Astrocyte of the cerebellum (primary cell): ENCODE data around the gene MEIS3.

Experiments used
- DNase-seq: peaks from one replicate; pipeline ENCODE4 v3.0.0-alpha.2; 2011; ENCODE audit warnings: low read depth
- H3K4me3 ChIP-seq: 2 replicates; pipeline ENCODE4 v1.5.1; 2011; ENCODE audit warnings: mild to moderate bottlenecking, low read depth, low read length, moderate library complexity
- in situ Hi-C: cut with HindIII; loops from 2 replicates; pipeline ENCODE4 v1.10.0; 2017; ENCODE audit warnings: low sequenced_read_pairs
- TF ChIP-seq, protein P1 (sequence below): IDR thresholded peaks from 2 replicates; pipeline ENCODE4 v1.5.1; 2012; ENCODE audit warnings: low read length, low read depth, moderate library complexity, mild to moderate bottlenecking; ENCODE audit errors: missing control alignments

MEIS3 gene

DNA sequence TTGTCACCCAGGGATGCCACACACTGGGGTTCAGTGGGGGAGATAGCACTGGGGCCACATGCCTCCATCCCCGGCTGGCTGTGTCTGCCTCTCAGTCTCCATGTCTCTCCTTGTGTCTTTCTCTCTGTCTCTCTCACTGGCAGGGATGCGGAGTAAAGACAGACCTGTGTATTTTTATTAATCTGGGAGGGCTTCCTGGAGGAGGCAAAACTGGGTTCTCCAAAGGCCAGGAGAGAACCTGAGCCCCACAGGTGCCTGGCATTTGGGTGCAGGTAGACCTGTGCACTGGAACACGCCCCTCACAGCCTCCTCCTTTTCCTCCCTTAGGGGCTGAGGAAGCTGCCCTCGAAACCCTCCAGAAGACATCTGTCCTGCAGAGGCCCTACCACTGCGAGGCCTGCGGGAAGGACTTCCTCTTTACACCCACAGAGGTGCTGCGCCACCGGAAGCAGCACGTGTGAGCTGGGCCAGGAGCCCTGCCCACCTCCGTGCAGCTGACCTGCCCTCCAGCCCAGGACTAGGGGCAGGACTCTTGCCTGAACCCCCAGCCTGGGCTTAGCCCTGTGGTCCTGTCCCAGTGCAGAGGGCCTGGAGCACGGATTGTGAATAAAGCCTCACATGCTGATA, 37.6 kb downstream of the MEIS3 start:
- no peak overlapping the region for H3K4me3 ChIP-seq
- in situ Hi-C loops = no loop called here
- TF ChIP-seq, protein P1, sequence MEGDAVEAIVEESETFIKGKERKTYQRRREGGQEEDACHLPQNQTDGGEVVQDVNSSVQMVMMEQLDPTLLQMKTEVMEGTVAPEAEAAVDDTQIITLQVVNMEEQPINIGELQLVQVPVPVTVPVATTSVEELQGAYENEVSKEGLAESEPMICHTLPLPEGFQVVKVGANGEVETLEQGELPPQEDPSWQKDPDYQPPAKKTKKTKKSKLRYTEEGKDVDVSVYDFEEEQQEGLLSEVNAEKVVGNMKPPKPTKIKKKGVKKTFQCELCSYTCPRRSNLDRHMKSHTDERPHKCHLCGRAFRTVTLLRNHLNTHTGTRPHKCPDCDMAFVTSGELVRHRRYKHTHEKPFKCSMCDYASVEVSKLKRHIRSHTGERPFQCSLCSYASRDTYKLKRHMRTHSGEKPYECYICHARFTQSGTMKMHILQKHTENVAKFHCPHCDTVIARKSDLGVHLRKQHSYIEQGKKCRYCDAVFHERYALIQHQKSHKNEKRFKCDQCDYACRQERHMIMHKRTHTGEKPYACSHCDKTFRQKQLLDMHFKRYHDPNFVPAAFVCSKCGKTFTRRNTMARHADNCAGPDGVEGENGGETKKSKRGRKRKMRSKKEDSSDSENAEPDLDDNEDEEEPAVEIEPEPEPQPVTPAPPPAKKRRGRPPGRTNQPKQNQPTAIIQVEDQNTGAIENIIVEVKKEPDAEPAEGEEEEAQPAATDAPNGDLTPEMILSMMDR = no peak

DNA sequence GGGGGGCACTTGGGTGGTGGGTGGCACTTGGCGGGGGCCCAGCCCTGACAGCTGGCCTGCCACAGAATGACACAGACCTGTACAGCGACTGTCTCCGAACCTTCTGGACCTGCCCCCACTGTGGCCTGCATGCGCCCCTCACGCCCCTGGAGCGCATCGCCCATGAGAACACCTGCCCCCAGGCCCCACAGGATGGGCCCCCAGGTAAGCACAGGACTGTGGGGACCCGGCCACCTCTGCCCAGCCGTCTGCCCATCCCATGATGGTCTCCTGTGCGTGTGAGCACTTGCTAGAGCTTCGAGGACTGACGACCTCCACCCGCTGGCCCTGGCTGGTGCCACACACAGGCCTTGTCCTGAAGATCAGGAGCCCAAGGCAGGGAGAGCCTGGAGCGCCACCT, 38.2 kb downstream of the MEIS3 start:
- no peak for DNase-seq
- TF ChIP-seq, protein P1 = no peak
- no peak overlapping the region for H3K4me3 ChIP-seq
- in situ Hi-C loops = no loop called here

More for the DNA sequence above, 37.6 kb downstream of the MEIS3 start:
- no peak for DNase-seq

GRCh38 chr19:47380559-47380958, 38.8 kb downstream of the MEIS3 start:
- no peak overlapping the region for H3K4me3 ChIP-seq
- TF ChIP-seq, protein P1 = no peak
- DNase-seq = no peak
- in situ Hi-C loops = no loop called here

DNA sequence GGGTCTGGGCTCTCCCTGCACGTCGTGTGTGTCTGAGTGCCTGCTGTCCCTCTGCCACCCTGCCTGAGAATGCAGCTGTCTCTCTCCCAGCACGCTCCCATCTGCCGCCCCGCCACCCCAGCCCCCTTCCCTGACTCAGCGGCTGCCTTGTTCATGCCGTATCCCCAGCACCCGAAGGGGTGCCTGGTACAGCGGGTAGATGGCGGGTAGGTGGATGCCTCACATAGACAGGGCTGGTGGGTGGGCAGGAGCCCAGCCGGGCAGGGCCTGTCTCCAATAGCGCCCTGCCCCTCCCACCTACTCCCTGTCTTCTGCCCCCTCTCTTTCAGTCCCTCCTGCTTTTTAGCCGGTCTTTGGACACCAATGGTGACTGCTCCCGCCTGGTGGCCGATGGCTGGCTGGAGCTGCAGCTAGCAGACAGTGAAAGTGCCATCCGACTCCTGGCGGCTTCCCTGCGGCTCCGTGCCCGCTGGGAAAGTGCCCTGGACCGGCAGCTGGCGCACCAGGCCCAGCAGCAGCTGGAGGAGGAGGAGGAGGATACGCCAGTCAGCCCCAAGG, 39.9 kb downstream of the MEIS3 start:
- TF ChIP-seq, protein P1 = no peak
- H3K4me3 ChIP-seq = no peak overlapping the region
- in situ Hi-C loops = no loop called here
- no peak for DNase-seq

DNA sequence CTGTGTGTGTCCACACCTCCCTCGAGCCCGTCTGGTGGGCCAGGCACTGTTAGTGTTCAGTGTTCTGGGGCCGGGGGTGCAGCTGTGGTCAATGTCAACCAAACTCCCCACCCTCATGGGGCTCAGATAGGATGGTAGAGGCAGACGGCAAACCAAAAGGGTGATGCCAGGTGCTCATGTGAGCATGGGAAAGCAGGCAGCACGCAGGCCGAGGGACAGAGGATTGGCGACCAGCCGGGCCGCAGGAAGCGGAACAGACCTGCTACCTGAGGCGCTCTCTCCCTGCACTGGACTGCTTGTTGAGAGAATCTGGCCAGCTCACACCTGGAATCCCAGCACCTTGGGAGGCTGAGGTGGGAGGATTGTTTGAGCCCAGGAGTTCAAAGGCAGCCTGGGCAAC, 41.1 kb downstream of the MEIS3 start:
- H3K4me3 ChIP-seq = no peak overlapping the region
- TF ChIP-seq, protein P1 = no peak

DNA sequence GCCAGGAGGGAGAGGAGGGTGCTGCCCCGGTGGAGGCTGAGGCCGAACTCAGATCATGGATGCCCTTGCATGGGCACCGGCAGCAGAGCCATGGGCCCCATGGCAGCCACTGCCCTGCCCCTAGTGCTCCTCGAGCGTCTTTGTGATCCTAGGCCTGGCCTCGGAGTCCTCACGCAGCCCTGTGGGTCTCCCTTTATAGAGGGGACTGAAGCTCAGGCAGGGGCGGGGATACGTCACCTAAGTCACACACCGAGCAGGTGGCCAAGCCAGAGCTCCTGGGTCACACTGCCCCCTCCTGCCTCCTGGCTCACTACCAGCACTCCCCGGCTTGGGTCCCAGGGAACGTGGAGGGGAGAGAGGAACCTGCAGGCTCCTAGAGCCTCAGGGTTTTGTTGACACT, 41.5 kb downstream of the MEIS3 start:
- TF ChIP-seq, protein P1 = no peak
- in situ Hi-C loops = no loop called here

More for the DNA sequence above, 41.1 kb downstream of the MEIS3 start:
- in situ Hi-C loops = no loop called here
- no peak for DNase-seq

More for the DNA sequence above, 41.5 kb downstream of the MEIS3 start:
- DNase-seq = no peak
- no peak overlapping the region for H3K4me3 ChIP-seq
